NOMO-1 (cell line): Measurements from ENCODE around the gene ADORA3.
A peak's percentile ranks its signal among the peaks of the same experiment; 100 is the strongest.

Experiments used
- DNase-seq, 2 experiments: peaks; one replicate each; lab custom pipeline; 2025; ENCODE audit not compliant: unreplicated experiment in 2 of 2; lab: John Stamatoyannopoulos, UW

Gene ADORA3

DNA sequence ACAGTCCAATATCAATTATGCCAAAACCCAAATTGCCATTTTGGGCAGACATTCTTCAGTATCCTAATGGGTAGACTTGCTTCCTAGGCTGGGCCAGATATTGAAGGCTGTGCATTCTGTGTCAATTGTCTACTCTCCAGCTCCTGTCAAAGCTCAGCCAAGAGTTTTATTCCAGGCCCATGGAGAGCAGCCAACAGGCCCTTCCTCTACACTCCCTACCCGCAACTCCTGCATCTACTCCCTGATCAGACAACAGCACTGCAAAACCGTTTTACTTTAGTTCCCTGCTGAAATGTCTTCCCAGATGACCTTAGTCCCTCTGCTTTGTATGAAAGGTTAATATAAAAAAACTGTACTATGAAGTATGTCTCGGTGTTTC is 6.6 kb upstream of the ADORA3 start:
- no peak for DNase-seq

DNA sequence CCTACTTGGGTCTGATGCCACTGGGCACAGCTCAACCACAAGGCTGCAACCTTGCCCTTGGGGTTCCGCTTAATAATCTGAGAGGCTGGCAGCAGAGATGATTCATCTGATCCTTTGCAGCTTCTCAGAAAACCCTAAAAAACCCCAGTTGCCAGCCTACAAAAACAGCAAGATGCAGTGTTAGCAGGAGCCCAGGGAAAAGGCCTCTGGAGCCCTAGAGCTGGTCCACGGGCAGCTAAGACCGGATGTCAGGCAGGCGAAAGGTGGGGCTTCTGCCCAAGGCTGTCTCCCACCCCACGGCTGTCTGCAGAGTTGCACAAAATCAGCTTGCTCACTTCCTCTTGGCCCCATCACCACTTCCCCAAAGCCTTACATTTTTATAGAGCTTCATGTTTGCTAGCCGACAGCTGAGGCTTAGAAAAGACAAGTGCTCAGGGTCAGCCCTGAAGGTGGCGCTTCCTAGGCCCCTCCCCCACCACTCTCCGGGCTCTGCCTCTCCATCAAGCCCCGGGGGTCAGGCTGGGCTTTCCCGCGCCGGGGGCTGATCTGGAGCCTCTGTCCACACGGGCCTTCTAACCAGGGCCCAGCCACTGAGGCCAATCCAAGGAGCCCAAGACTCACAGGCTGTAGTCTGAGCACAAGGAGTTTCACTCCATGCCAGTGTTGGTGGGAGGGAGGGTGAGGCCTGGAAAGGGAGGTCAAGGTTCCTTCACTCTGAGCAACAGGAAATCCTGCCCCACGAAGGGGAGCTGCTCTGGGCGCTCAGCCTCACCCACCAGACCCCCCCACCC is 4.2 kb upstream of the ADORA3 start:
- DNase-seq, result peak; percentile 99

DNA sequence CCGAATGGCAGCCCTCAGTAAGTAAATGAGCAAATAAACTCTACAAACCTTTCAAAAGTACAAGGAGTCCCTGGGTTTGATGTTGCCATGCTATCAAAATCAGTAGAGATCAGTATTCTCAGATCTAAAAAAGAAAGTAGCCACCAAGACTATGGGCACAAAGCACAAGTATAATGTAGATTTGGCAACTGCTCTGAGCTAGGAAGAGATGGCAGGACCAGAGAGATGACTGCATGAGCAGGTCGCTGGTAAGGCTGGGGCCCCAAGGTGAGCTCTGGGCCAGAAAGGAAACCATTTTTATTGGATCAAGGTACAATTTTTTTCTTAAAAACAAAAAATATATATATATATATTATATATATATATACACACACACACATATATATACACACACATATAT is 3.1 kb upstream of the ADORA3 start:
- DNase-seq, result no peak

DNA sequence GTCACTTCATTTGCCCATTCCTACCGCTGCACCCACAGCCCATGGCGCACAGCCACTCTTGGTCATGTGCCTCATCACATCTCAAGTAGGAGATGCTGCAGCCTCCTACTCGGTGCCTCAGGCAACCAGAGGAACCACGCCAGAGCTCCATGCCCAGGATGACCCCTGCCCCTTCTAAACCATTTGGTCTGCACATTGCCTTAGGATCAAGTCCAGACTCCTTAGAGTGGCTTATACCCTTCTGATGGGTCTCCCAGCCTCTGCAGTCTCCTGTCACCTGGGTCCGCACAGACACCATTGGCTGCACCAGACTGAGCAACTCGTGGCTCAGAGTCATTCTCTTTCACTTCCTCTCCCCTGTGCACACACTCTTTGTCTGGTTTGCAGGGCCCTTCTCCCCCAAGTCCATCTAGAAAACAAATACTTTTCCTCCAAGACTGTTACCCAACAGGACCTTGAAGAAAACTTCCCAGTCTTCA is 2.2 kb upstream of the ADORA3 start:
- DNase-seq, result peak; percentile 70 to 85

DNA sequence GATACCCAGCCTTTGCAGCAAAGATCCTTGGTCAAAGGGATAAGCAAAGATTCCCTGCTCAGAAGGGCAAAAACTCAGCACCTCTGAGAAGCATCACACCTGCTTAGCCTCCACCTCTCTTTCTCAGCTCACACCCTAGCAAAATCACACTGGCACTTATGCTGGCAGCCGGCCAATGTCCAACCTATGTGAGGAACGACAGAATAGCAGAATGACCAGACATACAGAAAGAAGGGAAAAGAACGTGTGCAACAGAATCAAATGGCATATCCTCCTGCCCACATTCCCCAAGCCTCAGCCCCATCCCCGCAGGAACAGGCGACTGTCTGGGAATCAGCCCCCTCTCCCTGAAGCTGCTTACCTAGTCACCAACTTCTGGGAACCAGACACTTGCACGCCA is 664 bp upstream of the ADORA3 start:
- no peak for DNase-seq

DNA sequence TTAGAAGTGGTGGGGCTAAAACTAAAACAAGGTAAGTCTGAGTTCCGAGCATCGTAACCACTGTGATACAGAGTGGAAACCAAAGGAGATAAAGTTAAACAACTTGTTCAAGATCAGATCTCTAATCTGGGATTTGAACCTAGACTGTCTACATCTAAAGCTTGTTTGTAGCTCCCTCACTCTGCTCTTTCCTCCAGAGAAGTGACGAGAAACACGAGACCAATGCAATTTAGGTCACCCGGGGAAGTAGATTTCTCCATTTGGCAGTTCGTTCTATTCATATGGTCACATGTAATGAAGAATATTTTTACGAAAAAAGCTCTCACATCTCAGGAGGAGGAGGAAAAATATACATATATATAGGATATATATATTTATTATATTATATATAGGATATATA is 1.8 kb downstream of the ADORA3 start:
- DNase-seq, result no peak

DNA sequence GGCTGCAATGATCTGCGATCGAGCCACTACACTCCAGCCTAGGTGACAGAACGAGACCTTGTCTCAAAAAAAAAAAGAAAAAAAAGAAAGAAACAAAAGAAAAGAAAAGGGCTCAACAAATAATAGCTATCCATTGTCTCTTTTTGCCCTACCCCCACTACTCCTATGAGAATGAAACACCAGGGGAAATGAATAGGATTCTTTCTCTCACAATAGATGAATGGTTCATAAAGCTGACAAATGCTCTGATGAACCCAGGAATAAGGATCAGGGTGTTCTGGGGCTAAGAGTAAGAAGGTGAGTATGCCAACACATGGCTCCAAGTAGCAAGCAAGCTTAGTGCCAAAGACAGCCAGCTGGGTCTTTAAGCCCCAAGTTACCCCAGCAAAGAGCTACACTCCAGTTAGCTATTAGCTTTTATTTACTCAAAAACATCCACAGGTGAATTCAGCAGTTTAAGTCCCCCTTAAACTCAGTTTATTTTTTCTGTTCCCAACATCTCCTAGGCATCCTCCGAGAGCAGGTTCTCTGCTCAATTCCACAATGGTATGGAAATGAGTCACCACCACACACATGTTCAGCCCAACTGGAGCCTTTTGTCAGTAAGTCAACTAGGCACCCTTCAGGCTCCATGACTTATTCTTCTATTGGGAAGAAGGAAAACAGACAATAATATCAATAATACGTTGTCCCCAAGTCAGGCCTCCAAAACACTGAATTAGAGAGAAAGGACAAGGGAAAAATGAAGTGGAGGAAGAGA is 4.2 kb downstream of the ADORA3 start:
- no peak for DNase-seq

DNA sequence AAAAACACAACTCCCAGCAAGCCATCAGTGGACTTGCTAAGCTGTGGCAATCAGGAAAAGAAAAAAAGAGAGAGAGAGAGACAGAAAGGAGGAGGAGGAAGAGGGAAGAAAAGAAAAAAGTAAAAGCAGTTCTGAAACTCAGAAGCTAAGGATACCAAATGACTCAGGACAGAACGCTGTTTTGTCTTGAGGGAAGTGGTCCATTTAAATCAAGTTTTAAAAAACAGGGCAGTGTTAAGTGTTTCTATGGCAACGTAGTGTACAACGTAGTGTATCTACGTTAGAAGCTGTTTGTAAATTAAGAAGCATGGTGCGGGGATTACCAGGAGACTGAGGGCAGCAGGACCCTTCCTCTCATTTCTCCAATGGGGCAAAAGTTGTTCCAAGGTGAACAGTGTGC is 5.8 kb downstream of the ADORA3 start:
- DNase-seq, result peak in 1 of 2 experiments; percentile 69

DNA sequence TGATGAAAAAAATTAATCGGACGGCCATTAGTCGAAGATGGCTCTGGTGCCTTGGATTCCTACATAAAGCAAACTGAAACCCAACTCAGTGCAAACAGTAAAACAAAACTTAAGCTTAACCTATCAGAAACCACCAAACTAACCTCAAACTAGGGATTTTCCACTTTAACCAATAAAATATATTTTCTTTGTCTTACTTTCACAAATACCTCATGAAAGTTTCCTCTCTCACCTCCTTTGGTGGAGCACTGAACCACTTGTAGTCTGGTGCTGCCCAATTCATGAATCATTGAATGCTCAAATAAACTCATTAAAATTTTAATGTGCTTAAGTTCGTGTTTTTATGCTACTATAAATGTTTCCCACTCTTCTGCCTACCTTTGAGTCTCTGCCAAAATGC is 7.0 kb downstream of the ADORA3 start:
- DNase-seq, result no peak

DNA sequence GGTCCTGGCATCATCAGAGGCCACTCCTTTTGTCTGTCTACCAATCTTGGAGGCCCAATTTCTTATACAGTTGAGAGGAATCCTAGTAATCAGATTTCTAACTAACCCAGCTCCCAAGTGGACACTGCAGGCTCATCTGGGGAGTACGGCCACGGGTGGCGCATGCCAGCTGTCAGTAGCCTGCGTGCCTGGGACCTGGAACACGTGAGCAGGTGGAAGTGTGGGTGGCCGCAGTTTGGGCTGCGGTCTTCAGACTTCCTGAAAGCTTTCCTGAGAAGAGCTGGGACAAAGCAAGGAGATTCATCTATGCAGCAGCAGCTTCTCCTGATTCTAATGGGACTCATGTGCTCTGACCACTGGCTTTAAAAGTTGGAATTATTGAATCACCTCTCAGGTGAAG is 12.4 kb downstream of the ADORA3 start:
- no peak for DNase-seq

DNA sequence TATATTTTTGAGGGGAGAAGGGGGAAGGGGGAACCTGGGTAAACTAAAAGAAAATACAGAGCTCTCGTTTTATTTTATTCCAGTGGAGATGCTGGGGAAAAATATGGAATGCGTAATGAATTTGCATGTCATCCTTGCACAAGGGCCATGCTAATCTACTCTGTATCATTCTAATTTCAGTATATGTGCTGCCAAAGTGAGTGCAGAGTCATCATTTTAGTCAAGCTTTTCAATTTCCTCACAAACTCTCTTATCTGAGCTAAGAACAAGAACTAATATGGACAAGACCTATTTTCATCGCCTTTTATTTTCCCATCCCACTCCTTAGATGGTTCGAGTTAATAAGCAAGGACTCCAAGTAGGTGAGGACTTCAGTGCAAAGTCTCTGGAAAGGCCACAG is 13.2 kb downstream of the ADORA3 start:
- no peak for DNase-seq

DNA sequence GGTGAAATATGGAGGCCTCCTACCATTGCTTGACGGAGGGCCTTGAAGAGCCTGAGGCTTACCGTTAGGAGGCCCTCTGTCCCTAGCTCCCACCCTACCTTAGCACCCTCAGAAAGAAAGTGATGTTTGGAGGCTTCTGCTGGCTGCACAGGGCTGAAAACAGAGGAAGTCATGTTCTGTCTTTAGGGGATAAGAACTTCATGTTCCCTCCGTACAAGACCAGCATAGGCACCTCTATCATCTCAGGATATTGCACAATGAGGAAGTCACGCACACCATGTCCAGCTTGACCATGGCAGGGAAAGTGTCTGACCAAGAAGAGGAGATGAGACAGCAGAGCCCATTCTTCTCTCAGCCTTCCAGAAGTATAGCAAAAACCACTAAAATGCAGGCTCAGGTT is 13.8 kb downstream of the ADORA3 start:
- DNase-seq, result peak in 1 of 2 experiments; percentile 60

DNA sequence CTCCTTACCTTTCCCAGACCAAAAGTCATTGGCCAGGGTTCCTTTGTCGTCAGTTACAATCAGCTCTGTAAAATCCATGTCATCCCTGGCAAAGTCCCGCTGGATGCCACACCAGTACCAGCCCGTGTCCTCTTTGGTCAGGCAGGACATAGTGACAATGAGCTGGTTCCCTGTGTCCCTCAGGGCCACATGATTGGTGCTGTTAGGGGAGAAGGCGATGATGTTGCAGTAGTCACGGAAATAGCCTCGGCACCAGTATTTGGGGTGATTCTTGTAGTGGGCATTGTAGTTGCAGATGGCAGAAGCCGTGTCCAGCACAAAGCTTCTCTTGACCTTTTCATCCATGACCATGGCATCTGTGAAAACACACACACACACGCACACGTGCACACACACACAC is 14.8 kb downstream of the ADORA3 start:
- DNase-seq, result no peak

DNA sequence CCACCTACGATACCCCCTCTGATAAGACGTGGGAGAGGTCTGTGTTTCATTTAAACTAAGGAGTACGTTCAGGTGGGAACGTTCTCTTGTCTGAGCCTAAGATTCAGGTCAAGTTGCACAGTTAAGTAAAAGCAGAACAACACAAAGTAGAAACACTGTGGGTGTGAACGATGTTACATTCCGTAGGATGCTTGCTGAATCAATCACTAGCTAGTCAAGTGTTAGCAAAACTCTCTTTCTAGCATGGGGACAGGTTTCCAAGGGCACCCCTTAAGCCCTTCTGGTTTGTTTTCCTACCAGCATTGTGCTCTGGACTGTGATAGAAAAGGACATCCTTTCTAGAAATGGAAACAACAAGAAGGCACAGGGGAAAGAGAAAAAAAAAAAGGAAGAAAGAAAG is 16.3 kb downstream of the ADORA3 start:
- no peak for DNase-seq

DNA sequence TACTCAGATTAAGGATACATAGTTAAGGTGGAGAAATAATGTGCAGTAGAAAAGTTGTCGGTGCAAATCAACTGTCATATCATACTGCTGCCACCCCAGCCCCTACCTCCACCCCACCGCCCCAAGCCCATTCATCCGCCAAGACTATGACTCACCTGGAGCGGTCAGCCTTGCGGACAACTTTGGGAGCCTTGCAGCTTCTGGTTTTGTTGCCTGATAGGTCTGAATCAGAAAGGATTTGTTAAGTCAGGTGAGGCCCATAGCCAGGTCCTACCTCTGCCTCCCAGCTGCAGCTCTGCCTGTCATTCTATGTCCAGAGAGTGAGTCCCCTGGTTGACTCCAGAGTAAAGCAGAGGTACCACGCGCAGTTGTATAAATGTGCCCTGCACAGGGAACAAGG is 17.0 kb downstream of the ADORA3 start:
- no peak for DNase-seq

DNA sequence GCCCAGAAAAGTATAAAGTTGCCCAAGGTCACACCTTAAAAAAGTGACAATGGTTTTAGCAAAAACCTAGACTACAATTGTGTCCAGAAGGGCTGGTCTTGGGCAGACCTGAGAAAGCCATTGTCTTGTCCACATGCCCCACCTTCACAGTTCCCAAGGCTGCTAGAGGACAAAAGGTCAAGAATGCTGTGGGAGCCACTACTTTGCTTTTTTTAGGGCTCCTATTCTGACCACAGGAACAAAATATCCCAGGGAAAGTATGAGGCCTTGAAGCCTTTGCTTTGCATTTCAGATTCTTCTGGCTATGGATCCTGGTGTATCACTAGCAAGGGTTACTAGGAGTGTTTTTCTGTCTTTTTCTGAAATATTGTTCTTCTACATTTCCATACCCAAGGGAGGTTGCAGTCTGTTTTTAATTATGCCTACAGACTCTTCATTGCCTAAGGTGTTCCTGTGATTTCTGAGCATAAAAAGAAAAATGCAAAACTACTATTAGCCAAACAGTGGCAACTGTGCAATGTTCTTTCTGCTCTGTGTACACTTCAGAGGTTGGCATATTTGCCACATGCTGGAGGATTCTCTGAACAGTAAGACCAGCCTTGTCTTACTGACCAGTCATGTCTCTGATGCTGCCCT is 18.9 kb downstream of the ADORA3 start:
- DNase-seq, result no peak

DNA sequence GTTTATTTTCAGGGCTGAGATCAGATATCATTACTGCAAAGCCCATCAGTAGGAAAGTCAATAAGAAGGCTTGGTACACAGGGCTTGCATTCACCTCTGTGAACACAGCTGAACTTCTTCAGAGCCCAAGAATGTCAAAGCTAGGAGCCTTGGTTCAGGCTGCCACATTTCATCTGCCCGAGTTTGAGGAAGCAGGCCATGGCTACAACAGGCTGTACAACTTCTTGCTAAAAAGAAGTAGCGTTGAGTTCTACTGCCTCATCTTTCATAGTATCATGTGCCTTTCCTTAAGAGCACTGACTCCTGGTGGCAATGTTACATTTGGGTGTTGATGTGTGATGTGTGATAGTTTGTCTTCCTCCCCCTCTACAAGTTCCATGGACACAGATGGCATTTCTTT is 19.6 kb downstream of the ADORA3 start:
- DNase-seq, result peak in 1 of 2 experiments; percentile 14

DNA sequence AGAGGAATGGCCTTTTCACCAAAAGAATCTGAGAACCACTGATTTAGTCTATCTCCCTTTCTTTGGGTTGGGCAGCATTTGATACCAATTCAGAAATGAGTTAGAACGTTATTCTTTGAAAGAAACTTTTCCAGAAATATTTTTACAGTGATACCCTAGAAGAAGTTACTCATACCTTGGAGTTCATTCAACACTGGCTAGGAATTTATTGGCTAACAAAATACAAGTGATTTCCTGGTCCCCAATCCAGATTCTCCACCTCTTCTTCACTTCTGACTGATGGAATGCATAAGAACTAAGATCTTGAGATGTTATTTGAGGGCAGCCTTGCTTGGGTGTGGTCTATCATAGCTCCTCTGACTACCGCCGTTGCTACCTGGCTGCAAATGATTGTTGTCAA is 20.3 kb downstream of the ADORA3 start:
- DNase-seq, result no peak

DNA sequence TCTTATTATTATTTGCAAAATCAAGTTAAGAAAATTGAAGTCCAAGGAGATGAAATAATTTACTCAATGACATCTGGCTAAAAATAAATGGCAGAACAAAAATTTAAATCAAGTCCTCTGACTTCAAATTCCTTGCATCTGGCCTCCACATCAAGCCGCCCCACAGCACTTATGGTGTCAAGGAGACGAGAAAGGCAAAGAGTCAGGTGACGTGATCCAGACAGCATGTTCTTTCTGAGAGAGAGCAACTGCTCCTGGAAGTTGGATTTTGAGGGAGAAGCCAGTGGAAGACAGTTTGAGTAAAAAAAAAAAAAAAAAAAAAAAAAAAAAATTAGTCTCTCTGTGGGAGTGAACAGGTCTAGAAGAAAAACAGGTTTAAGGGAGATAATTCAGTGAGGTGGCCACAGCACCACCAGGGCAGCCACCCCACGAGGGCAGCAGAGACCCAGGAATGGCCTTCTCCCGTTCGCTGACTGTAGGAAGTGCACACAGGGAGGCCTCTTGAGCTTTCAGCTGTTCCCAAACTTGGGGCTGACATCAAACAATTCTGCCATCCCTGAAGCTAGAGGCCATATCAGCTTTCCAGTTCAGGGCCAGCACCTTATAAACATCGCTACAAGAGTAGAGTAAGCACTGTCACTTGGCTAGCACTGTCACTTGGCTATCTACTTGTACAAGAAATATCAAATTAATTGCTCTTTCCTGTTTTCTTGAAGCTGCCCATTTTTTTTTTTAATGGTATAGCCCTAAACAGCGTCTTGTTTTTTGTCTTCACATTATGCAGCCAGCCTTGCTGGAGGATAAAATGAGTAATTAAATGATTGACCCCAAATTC is 21.8 kb downstream of the ADORA3 start:
- peak; percentile 80 to 81 for DNase-seq

DNA sequence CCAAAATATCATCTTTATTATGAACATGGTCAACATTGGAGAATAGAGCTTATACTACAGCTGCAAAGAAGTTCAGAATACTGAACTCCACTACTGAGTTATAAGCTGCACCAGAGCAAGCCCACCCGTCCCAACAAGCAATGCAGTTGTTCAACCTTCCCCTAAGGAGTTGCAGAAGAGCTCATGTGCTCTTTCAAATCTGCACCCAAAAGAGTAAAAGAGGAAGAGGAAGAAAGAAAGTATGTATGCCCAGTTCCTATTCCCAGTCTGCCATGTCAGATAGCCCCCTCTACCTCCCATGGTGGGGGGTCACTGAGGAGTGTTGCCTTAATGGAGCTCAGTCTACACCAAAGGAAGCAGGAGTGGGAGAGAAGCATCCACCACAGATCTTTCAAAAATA is 22.8 kb downstream of the ADORA3 start:
- DNase-seq, result peak; percentile 30 to 46
